Parathyroid adenoma (tissue), 2 donors: ENCODE measurements around the gene CSTB.
A peak's percentile ranks its signal among the peaks of the same experiment; 100 is the strongest.

ENCODE experiments used
- H2AFZ ChIP-seq: fragments of 300-600 bp; sonication (generic); one replicate; pipeline ENCODE4 v1.7.0; 2017; ENCODE audit warnings: antibody characterized with exemption, mild to moderate bottlenecking
- H3K27ac ChIP-seq: fragments of 300-600 bp; sonication (generic); one replicate; pipeline ENCODE4 v1.7.0; 2017
- H3K27me3 ChIP-seq: fragments of 300-600 bp; sonication (generic); one replicate; pipeline ENCODE4 v1.7.0; 2017; ENCODE audit warnings: low read length; ENCODE audit not compliant: control insufficient read depth, insufficient read depth
- H3K36me3 ChIP-seq: fragments of 300-600 bp; sonication (generic); one replicate; pipeline ENCODE4 v1.7.0; 2017; ENCODE audit warnings: low read length; ENCODE audit not compliant: control insufficient read depth, insufficient read depth
- H3K4me1 ChIP-seq: fragments of 300-600 bp; sonication (generic); one replicate; pipeline ENCODE4 v1.7.0; 2017; ENCODE audit warnings: control low read depth
- H3K4me2 ChIP-seq: fragments of 300-600 bp; sonication (generic); one replicate; pipeline ENCODE4 v1.7.0; 2017; ENCODE audit warnings: low read length
- H3K4me3 ChIP-seq: fragments of 300-600 bp; sonication (generic); one replicate; pipeline ENCODE4 v1.7.0; 2017; ENCODE audit warnings: low read depth, low read length
- H3K79me2 ChIP-seq: fragments of 300-600 bp; sonication (generic); one replicate; pipeline ENCODE4 v1.7.0; 2017; ENCODE audit warnings: control low read depth
- H3K9ac ChIP-seq: fragments of 300-600 bp; sonication (generic); one replicate; pipeline ENCODE4 v1.7.0; 2017; ENCODE audit warnings: mild to moderate bottlenecking
- H3K9me3 ChIP-seq: fragments of 300-600 bp; sonication (generic); one replicate; pipeline ENCODE4 v1.7.0; 2017; ENCODE audit warnings: low read length; ENCODE audit not compliant: control insufficient read depth
- TF ChIP-seq, protein P1 (sequence below): fragments of 300-600 bp; sonication (generic); IDR thresholded peaks from one replicate; pipeline ENCODE4 v1.7.0; 2017; ENCODE audit warnings: antibody characterized with exemption, mild to moderate bottlenecking
- donor health status: primary hyperparathyroidism.

Gene CSTB

DNA sequence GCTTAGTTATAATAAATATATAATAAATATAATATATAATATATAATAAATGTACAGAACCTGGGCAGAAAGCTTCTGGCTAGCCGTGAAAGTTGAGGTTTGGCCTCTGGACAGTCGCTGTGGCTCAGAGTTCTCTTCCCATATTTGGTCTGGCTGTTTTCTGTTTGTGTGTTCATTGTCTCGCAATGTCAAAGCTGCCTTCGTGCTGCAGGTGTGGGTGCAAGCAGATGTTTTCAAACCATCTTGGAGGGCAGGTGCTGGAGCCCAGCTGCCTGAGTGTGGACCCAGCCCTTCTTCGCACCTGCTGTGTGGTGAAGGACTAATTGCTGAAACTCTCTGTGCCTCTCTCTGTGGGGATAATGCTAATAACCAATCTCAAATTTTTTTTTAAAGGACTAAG, 3.6 kb upstream of the CSTB start:
- Histone ChIP-seq H3K9ac (no peak overlapping the region), H2AFZ (no peak overlapping the region), H3K36me3 (no peaks in the 10 kb centered on the region), H3K79me2 (no peaks in the 10 kb centered on the region), H3K4me1 (no peaks in the 10 kb centered on the region), H3K4me2 (no peak overlapping the region), H3K27ac (no peak overlapping the region), H3K9me3 (no peaks in the 10 kb centered on the region), H3K4me3 (no peak overlapping the region), H3K27me3 (no peaks in the 10 kb centered on the region)
- TF ChIP-seq, protein P1, sequence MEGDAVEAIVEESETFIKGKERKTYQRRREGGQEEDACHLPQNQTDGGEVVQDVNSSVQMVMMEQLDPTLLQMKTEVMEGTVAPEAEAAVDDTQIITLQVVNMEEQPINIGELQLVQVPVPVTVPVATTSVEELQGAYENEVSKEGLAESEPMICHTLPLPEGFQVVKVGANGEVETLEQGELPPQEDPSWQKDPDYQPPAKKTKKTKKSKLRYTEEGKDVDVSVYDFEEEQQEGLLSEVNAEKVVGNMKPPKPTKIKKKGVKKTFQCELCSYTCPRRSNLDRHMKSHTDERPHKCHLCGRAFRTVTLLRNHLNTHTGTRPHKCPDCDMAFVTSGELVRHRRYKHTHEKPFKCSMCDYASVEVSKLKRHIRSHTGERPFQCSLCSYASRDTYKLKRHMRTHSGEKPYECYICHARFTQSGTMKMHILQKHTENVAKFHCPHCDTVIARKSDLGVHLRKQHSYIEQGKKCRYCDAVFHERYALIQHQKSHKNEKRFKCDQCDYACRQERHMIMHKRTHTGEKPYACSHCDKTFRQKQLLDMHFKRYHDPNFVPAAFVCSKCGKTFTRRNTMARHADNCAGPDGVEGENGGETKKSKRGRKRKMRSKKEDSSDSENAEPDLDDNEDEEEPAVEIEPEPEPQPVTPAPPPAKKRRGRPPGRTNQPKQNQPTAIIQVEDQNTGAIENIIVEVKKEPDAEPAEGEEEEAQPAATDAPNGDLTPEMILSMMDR, result no peak

DNA sequence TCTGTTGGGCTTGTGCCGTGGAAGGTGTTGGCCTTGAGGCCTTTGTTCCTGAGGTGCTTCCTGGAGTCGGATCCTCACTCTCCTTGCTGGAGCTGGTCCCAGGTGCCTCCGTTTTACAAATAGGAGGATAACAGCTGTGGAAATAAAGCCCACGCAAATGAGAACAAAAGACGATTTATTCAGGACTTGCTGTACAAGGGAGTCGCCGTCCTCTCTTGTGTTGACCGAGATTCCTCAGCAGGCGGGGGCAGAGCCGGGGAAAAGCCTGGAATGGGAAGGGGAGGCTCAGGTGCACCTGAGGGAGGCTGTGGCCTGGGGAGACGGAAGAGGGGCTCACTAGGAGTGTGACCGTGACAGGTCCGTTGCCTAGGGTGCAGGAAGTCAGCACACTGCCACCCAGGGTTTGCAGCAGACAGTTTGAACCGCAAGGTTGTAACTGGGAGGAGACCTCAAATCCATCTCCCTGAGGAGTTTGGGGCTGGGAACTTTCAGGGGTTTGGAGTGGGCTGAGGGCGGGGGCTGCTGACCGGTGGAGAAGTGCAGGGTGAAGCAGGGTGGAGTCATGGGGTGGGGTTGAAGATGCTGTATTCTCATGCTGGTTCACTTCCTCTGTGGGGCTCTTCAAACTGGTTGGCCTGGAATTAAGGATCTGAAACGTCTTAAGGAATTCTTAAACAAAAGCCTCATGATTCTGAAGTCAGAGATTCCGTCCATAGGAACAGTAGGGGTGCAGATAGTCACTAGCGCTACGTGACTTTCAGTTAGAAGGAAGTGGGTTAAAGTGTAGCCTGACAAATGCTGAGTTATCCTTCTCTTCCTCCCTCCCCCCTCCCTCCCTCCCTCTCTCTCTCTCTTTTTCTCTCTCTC, 2.6 kb upstream of the CSTB start:
- Histone ChIP-seq H3K36me3 (no peaks in the 10 kb centered on the region), H3K79me2 (no peaks in the 10 kb centered on the region), H3K9me3 (no peaks in the 10 kb centered on the region), H2AFZ (no peak overlapping the region), H3K9ac (no peak overlapping the region), H3K27ac (no peak overlapping the region), H3K4me1 (no peaks in the 10 kb centered on the region), H3K4me2 (no peak overlapping the region), H3K4me3 (no peak overlapping the region), H3K27me3 (no peaks in the 10 kb centered on the region)
- TF ChIP-seq, protein P1, result no peak

DNA sequence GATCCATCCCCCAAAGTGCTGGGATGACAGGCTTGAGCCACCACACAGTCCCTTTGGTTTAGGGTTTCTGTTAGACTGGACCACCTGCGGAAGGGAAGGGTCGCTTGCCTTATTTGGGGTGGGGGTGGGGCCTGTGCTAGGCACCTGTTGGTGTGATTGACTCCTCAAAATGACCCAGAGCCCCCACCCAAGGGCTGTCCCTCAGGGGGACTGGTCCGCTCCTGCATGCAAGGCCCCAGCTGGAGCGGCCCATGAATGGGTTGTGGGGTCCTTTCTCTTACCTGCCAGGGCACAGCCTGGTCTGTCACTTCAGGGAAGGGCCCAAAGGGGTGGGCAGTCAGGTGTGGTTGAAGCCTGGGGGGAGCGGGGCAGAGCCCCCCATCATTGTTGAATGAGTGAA, 1.8 kb upstream of the CSTB start:
- TF ChIP-seq, protein P1, result no peak

DNA sequence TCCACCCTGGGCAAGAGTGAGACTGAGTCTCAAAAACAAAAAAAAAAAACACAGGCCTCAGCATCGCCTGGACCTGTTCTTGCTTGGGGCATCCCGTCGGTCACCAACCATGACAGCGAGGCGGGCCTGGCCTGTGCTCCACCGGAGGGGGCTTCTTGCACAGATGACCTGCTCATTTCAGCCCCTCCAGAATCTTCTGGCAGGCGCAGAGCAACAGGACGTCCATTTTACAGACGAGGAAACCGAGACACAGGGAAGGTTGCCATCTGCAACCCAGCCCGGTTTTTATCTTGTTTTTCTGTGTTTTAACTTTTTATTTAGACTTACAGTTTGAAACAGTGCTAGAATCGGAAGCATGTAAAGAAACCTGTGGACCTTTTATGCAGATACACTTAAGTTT, 918 bp downstream of the CSTB start:
- H3K4me2 ChIP-seq, result peak overlapping the region; percentile 71
- H3K4me3 ChIP-seq, result peak overlapping the region; percentile 87
- TF ChIP-seq, protein P1, result no peak
- no peaks in the 10 kb centered on the region for H3K9me3 ChIP-seq
- no peaks in the 10 kb centered on the region for H3K79me2 ChIP-seq
- H2AFZ ChIP-seq, result no peak overlapping the region
- H3K36me3 ChIP-seq, result no peaks in the 10 kb centered on the region
- no peaks in the 10 kb centered on the region for H3K4me1 ChIP-seq
- no peak overlapping the region for H3K9ac ChIP-seq
- no peak overlapping the region for H3K27ac ChIP-seq
- no peaks in the 10 kb centered on the region for H3K27me3 ChIP-seq

More for the DNA sequence above, 1.8 kb upstream of the CSTB start:
- Histone ChIP-seq H3K9me3 (no peaks in the 10 kb centered on the region), H3K4me1 (no peaks in the 10 kb centered on the region), H2AFZ (no peak overlapping the region), H3K27me3 (no peaks in the 10 kb centered on the region), H3K4me2 (no peak overlapping the region), H3K27ac (no peak overlapping the region), H3K4me3 (no peak overlapping the region), H3K9ac (no peak overlapping the region), H3K36me3 (no peaks in the 10 kb centered on the region), H3K79me2 (no peaks in the 10 kb centered on the region)

DNA sequence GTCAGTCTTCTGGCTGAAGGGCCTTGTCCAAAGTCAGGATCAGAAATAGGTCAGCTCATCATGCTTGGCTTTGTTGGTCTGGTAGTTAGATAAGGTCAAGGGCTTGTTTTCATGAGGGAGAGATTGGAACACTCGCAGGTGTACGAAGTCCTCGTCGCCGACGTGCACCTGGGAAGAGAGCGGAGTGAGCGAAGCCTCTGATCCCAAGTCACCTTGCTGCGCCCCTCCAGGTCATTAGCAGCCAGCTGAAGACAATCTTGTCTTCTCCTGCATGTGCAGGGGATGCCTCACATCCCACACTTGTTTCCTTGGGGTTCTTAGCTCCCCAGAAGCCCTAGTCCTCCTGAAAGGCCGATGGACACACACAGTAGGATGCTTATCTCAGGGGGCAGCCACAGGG, 1.9 kb downstream of the CSTB start:
- H3K27me3 ChIP-seq, result no peaks in the 10 kb centered on the region
- H3K79me2 ChIP-seq, result no peaks in the 10 kb centered on the region
- H3K9ac ChIP-seq, result no peak overlapping the region
- TF ChIP-seq, protein P1, result no peak
- no peaks in the 10 kb centered on the region for H3K4me1 ChIP-seq
- no peak overlapping the region for H2AFZ ChIP-seq
- no peaks in the 10 kb centered on the region for H3K9me3 ChIP-seq
- no peaks in the 10 kb centered on the region for H3K36me3 ChIP-seq
- H3K4me2 ChIP-seq, result no peak overlapping the region
- H3K27ac ChIP-seq, result no peak overlapping the region
- H3K4me3 ChIP-seq, result no peak overlapping the region
